ENCODE results near the gene TM9SF4.
"Not testable (repeated sequence)": the region's sequence is repeated elsewhere in the genome, so short reads cannot be mapped to it uniquely, and the experiment has no call there.

Gene TM9SF4

DNA sequence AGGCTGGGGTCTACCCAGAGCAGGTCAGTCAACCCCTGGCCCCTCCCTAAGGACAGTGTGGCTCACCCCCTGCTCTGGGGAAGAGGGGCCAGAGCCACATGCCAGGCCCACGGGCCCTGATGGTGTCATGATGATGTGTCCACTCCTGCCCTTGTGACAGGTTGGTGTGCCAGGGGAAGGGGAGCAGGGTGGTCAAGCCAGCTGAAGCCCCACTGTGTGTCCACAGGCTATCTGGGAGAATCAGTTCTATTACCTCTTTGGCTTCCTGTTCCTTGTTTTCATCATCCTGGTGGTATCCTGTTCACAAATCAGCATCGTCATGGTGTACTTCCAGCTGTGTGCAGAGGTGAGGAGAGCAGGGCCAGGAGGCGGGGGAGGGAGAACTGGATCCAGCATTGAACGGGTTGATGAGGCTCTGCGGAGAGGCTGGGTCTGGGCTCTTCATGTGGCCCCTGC, 50.3 kb downstream of the TM9SF4 start:
- DNase-seq: no peak

DNA sequence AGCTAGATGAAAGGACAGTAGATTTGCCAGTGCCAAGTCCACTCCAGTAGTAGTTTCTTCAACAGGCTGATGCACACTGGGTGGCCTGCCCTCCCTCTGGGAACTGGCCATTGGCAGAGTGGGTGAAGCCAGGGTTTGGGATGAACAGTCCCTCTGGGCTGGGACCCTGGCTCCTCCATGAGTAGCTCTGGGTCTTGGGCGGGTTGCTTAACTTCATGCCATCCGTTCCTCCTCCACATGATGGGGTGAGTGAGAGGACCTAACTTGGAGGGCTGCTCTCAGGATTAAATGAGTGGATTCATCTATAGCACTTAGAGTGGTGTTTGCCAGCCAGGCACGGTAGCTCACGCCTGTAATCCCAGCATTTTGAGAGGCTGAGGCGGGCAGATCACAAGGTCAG, 50.8 kb downstream of the TM9SF4 start:
- DNase-seq: no peak

DNA sequence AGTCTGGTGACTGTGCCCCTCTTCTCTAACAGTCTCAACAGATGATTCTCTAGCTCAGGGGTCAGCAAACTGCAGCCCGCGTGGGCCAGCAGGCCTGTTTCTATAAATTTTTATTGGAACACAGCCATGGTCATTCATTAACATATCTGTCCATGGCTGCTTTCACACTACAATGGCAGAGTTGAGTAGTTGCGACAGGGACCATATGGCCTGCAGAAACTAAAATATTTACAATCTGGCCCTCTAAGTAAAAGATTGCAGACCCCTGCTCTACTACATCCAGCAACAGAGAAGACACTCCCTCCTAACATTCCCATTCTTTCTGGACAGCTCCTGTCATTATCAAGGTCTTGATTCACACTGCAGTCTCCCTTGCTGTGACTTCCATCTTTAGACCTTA, 52.8 kb downstream of the TM9SF4 start:
- DNase-seq: no peak

GRCh38 chr20:32163951-32164350, 54.4 kb downstream of the TM9SF4 start:
- DNase-seq: no peak

GRCh38 chr20:32164984-32165735, 55.6 kb downstream of the TM9SF4 start:
- no peak for DNase-seq

DNA sequence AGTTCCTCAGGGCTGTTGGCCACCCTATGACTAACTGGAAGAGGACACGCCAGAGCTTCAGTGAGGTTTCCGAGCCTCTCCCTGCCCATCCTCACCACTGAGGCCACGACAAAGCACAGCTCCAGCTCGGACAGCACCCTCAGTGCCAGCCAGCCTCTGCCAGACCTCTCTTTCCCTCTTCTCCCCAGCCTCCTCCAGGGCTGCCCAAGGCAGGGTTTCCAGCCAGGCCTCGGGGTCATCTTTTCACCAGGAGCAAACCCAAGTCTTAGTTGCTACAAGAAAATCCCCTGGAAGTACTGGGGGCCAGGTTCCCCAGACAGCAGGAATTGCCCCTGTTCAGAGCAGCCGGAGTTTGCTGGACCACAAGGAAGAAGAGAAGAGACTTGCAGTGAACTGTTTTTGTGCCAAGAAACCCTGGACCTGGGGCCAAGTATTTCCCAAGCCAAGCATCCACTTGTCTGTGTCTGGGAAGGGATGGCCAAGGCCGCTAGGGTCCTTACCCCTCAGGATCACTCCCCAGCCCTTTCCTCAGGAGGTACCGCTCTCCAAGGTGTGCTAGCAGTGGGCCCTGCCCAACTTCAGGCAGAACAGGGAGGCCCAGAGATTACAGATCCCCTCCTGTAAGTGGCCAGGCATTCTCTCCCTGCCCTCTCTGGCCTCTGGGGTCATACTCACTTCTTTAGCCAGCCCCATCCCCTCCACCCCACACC, 56.5 kb downstream of the TM9SF4 start:
- no peak for DNase-seq

DNA sequence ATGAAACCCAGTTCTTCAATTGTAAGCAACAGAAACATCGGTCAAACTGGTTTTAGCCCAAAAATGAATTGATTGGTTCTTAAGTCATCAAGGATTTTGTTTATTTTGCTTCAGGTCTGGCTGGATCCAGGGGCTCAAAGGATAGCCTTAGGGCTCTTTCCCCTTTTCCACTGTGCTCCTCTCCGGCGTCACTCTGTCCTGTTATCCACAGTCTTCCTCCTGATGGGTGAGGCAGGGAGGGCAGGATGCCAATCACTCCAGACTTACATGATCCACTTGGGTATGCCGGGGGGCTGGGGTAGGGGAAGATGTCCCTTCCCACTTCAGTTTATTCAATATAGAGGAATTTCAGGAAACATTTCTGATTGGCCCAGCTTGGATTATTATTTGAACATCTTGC, 58.0 kb downstream of the TM9SF4 start:
- DNase-seq: no peak

- DNase-seq: no peak
Observed at GRCh38 chr20:32168184-32168910, 58.8 kb downstream of the TM9SF4 start.

DNA sequence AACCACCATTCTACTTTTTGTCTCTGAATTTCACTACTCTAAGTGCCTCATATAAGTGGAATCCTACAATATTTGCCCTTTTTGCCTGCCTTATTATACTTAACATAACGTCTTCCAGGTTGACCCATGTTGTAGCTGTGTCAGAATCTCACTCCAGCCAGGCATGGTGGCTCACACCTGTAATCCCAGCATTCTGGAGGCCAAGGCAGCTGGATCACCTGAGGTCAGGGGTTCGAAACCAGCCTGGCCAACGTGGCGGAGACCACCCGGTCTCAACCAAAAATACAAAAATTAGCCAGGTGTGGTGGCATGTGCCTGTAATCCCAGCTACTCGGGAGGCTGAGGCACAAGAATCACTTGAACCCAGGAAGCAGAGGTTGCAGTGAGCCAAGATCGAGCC, 68.2 kb downstream of the TM9SF4 start:
- not testable (repeated sequence) for DNase-seq

DNA sequence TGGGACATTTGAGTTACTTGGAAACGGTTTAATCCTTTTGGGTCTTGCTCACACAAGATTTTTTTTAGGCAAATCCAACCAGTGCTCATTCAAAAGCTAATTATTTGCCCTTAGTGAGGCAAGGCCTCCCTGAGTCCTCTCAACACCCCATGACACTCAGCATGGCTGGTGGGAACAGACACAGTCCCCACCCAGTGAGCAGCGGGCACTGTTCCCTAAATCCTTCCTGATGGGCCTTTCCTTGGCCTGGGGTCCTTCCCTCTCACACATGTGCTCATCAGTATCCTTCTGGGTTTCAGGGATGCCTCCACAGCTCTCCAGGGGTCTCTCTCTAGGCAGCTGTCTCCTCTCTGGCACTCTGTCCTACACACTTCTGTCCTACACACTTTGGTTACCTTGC, 70.0 kb downstream of the TM9SF4 start:
- no peak for DNase-seq

GRCh38 chr20:32179934-32180333, 70.4 kb downstream of the TM9SF4 start:
- no peak for DNase-seq

DNA sequence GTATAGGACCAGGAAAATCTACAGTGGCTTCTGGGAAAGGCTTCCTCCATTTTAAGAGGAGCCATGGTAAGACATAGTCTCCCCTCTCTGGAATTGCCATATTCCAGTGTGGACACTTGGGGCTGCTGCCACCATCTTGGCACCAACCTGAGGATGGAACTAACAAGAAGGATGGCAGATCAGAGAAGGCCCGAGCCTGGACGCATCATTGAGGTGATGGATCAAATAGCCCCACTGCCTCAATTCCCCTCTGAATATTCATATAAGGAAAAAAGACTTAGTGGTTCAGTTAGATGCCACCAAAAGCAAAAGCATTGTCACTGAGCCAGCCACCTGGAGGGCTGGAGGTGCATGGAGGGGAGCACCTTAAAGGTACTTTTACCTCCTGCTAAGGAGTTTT, 72.1 kb downstream of the TM9SF4 start:
- no peak for DNase-seq

DNA sequence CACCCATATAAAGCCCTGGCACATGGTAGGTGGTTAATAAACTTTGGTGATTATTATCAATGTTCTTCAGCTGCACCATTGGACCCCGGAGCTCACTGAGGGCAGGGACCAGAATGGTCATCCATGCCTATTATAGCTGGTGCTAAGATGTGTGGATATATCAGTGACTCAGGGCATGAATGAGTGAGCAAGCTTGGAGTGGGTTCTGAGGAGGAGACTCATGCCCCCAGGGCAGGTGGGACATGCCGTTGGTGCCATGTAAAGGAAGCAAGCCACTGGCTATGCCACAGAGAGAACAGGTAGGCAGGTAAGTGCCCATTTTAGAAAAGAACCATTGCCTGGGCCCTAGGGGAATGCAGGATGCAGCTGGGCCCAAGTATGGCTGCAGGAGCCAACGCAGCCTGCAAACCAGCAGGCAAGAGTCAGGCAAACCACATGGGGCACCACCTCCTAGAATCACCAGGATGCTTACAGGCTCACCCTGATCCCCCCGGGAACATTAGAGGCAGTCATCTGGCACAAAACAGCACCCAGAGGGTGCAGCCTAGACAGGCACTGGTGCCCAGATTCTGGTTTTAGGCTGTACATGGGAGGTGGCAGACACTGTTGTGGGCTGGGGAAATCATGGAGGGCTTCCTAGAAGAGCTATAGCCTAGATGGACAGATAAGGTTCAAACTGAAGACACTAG, 74.6 kb downstream of the TM9SF4 start:
- no peak for DNase-seq

DNA sequence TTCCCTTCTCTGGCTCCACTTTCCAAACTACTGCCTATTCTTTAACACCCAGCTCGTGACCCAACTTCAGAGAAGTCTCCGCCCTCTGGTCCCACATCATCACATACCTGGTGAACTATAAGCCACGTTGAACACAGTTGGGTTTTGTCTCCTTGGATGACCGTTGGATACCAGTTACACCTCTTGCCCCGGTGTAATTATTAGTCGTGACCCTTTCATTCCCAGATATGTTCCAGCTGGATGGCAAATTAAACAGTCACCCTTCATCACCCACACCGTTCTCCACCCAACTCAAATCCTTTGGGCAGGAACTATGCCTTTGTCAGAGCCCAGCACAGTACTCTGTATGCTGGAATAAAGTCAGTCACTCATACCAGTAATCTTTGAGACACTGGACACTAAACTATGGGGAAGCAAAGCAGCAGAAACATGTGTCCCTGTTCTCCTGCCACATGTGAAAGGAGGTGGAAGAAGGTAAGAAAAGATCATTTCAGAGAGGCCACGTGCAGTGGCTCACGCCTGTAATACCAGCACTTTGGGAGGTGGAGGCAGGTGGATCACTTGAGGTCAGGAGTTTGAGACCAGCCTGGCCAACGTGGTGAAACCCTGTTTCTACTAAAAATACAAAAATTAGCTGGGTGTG, 75.6 kb downstream of the TM9SF4 start:
- DNase-seq: no peak

GRCh38 chr20:32186506-32186905, 77.0 kb downstream of the TM9SF4 start:
- no peak for DNase-seq

DNA sequence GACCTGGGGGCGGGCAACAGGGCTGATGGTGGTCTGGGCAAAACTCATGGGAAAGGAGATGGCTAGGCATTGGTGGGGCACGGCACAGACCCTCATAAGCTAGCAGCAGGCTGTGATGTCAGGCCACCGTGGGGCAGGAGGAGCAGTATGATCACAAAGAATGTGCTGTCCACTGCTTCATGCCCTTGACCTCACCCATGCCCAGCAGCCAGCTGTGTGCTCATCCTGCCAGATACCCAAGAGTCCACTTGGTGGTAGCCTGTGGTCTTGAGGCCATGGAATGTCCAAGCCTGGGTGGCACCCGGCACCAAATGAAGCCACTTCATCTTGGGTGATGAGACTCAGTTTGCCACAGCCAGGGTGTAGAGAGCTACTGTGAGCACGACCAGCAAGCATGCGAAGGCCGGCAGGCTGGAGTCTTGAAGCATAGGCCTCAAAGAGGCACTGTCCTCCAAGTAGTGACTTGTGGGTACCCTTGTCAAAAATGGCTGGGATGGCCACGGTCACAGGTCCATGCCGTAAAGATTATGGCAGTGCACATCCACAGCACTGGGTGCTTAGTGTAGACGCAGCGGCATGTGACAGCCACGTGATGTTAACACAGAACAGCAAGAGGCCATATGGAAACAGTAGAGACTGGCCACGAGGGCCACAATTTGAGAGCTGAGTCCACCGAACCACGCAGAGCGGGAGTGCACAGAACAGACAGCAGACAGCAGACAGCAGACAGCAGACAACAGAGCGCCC, 79.0 kb downstream of the TM9SF4 start:
- no peak for DNase-seq

- DNase-seq: no peak
Observed at GRCh38 chr20:32189123-32189410, 79.6 kb downstream of the TM9SF4 start.

DNA sequence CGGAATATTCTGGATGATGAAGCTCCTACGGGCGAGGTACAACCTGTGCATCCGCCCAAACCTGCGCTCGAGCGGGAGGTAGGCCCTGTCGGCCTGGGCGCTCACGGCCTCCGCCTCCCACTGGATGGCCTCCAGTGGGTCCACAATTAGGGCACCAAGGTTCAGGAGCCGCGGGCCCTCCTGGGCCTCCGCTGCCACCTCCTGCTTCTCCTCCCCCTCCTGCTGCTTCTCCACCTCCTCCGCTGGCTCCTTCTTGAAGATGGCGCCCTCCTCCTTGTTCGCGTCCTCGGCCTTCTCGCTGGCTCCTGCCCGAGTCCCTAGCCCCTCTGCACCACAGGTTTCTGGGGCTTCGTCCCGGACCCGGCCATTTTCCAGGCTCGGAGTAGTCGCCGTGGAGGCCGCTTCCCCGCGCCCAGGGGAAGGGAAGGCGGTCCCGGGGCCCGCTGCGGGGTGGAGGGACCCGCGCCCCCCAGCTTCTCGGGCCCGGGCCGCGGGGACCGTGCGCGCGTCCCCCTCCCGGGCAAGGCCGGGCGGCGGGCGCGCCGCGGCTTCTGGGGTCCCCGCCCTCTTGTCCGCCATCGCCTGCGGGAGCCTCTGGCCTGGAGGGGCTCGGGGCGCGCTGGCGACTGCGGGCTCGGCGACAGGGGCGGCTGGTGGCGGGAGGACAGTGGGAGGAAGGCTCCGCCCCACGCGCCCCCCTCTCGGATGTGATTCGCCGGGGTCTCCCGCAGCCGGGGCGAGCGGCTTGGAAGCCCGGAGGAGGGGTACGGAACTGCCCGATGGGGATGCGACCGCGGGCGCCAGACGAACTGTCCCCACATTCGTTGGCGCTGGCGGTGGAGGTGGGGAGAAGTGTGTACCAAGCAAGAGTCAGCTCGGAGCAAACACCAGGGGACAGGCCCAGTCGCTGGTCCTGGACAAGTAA, 80.4 kb downstream of the TM9SF4 start:
- peak; percentile 31 to 42 for DNase-seq

GRCh38 chr20:32190616-32191415, 81.3 kb downstream of the TM9SF4 start:
- no peak for DNase-seq

- no peak for DNase-seq
Observed at GRCh38 chr20:32191422-32191821, 81.9 kb downstream of the TM9SF4 start.

Measured in stimulated activated CD4-positive, alpha-beta T cell treated with anti-CD3 and anti-CD28 coated beads, Interleukin-4, amount 100 ng/mL, for 4 hours (primary cell).